Measurements from ENCODE around the gene TPPP2.
A peak's percentile ranks its signal among the peaks of the same experiment; 100 is the strongest.

Gene TPPP2

GRCh38 chr14:21018286-21018685, 11.7 kb upstream of the TPPP2 start:
- DNase-seq: no peak
- Histone ChIP-seq H3K27ac (no peak overlapping the region), H3K4me3 (no peak overlapping the region), H3K4me1 (peaks cover 0 to 22% (median 7%) of the 10 kb centered on the region in 4 donors), H3K27me3 (no peaks in the 10 kb centered on the region), H3K9me3 (no peaks in the 10 kb centered on the region), H3K36me3 (peaks cover 29 to 63% (median 47%) of the 10 kb centered on the region in 3 donors)
- intact Hi-C loops (cut with DNase I; ENCODE audit: low total_unique reads): no loop called here
- TF ChIP-seq CTCF (IDR thresholded peaks at IDR 0.05): no peak

GRCh38 chr14:21018781-21019180, 11.2 kb upstream of the TPPP2 start:
- H3K4me3 ChIP-seq: no peak overlapping the region
- H3K9me3 ChIP-seq: no peaks in the 10 kb centered on the region
- intact Hi-C loops (cut with DNase I; ENCODE audit: low total_unique reads): no loop called here
- H3K4me1 ChIP-seq: peaks cover 0 to 27% (median 12%) of the 10 kb centered on the region in 4 donors
- peaks cover 29 to 63% (median 47%) of the 10 kb centered on the region in 3 donors for H3K36me3 ChIP-seq
- no peaks in the 10 kb centered on the region for H3K27me3 ChIP-seq
- TF ChIP-seq CTCF (IDR thresholded peaks at IDR 0.05): no peak
- H3K27ac ChIP-seq: no peak overlapping the region
- DNase-seq: no peak

- no peaks in the 10 kb centered on the region for H3K27me3 ChIP-seq
- no peak for DNase-seq
- H3K4me3 ChIP-seq: no peak overlapping the region
- intact Hi-C loops (cut with DNase I; ENCODE audit: low total_unique reads): no loop called here
- no peaks in the 10 kb centered on the region for H3K9me3 ChIP-seq
- TF ChIP-seq CTCF (IDR thresholded peaks at IDR 0.05): no peak
- peaks cover 29 to 63% (median 47%) of the 10 kb centered on the region in 3 donors for H3K36me3 ChIP-seq
- peaks cover 0 to 32% (median 15%) of the 10 kb centered on the region in 4 donors for H3K4me1 ChIP-seq
- no peak overlapping the region for H3K27ac ChIP-seq
These were observed 10.7 kb upstream of the TPPP2 start for GRCh38 chr14:21019366-21019765.

- peak overlapping the region in 1 of 2 donors; percentile 33 for H3K27ac ChIP-seq
- intact Hi-C loops (cut with DNase I; ENCODE audit: low total_unique reads): loop anchor here (5.0 kb wide), 1 partner anchor 81 kb away; the partner anchor contains the start of gene TMEM253
- peaks cover 6 to 32% (median 21%) of the 10 kb centered on the region in 4 donors for H3K4me1 ChIP-seq
These were observed 9.0 kb upstream of the TPPP2 start for GRCh38 chr14:21020977-21021545.

GRCh38 chr14:21022686-21023085, 7.3 kb upstream of the TPPP2 start:
- Histone ChIP-seq H3K4me1 (peaks cover 6 to 47% (median 33%) of the 10 kb centered on the region in 4 donors), H3K36me3 (peaks cover 29 to 48% (median 37%) of the 10 kb centered on the region in 3 donors), H3K27ac (peak overlapping the region; percentile 96 to 97), H3K27me3 (no peaks in the 10 kb centered on the region), H3K9me3 (no peaks in the 10 kb centered on the region), H3K4me3 (peak overlapping the region; percentile 86 to 96)
- no peak for TF ChIP-seq CTCF (IDR thresholded peaks at IDR 0.05)
- intact Hi-C loops (cut with DNase I; ENCODE audit: low total_unique reads): loop anchor here (5.0 kb wide), 1 partner anchor 80 kb away; the partner anchor contains the start of gene TMEM253
- DNase-seq: no peak

More at GRCh38 chr14:21020977-21021545, 9.0 kb upstream of the TPPP2 start:
- Histone ChIP-seq H3K27me3 (no peaks in the 10 kb centered on the region), H3K4me3 (no peak overlapping the region), H3K36me3 (peaks cover 29 to 63% (median 47%) of the 10 kb centered on the region in 3 donors), H3K9me3 (no peaks in the 10 kb centered on the region)
- DNase-seq: no peak
- TF ChIP-seq CTCF (IDR thresholded peaks at IDR 0.05): no peak

Data from tibial artery (tissue), 4 donors.